H9 (cell line): Measurements from ENCODE around the gene TPPP3. TPM values are rescaled to one million over a fixed set of nuclear protein-coding genes. Genes with fewer than 3 reads are reported as not detected.

ENCODE experiments used
- DNase-seq: peaks from one replicate; pipeline ENCODE4 v3.0.0-alpha.2; 2017
- H2AFZ ChIP-seq: one replicate; pipeline ENCODE4 v1.6.1; 2013; ENCODE audit warnings: mild to moderate bottlenecking, low read length, control low read depth, moderate library complexity
- H2AK5ac ChIP-seq: 2 replicates; pipeline ENCODE4 v1.6.1; 2013; ENCODE audit warnings: low read length, control low read depth, mixed read lengths; ENCODE audit not compliant: insufficient read length
- H2BK120ac ChIP-seq: one replicate; pipeline ENCODE4 v1.6.1; 2013; ENCODE audit warnings: low read depth, mild to moderate bottlenecking, low read length, control low read depth, inconsistent platforms; ENCODE audit not compliant: poor library complexity, severe bottlenecking
- H2BK12ac ChIP-seq: 2 replicates; pipeline ENCODE4 v1.6.1; 2013; ENCODE audit warnings: low read length, control low read depth, mixed read lengths, low read depth; ENCODE audit not compliant: insufficient read length
- H2BK15ac ChIP-seq: 2 replicates; pipeline ENCODE4 v1.6.1; 2013; ENCODE audit warnings: low read depth, low read length, control low read depth
- H2BK20ac ChIP-seq: one replicate; pipeline ENCODE4 v1.6.1; 2013; ENCODE audit warnings: low read depth, mild to moderate bottlenecking, low read length, control low read depth, inconsistent platforms; ENCODE audit not compliant: poor library complexity, severe bottlenecking
- H2BK5ac ChIP-seq: 2 replicates; pipeline ENCODE4 v1.6.1; 2013; ENCODE audit warnings: low read length, control low read depth, mixed read lengths; ENCODE audit not compliant: insufficient read length
- H3K14ac ChIP-seq: 2 replicates; pipeline ENCODE4 v1.6.1; 2013; ENCODE audit warnings: low read length, control low read depth; ENCODE audit not compliant: insufficient read depth
- H3K18ac ChIP-seq: 2 replicates; pipeline ENCODE4 v1.6.1; 2013; ENCODE audit warnings: low read depth, mild to moderate bottlenecking, mixed read lengths, low read length, control low read depth; ENCODE audit not compliant: insufficient read length
- H3K23ac ChIP-seq: 2 replicates; pipeline ENCODE4 v1.6.1; 2013; ENCODE audit warnings: low read length, control low read depth, mixed read lengths, low read depth; ENCODE audit not compliant: insufficient read length
- H3K23me2 ChIP-seq: 2 replicates; pipeline ENCODE4 v1.6.1; 2013; ENCODE audit warnings: low read depth, mild to moderate bottlenecking, mixed read lengths, low read length, control low read depth; ENCODE audit not compliant: insufficient read length, poor library complexity, severe bottlenecking
- H3K27ac ChIP-seq: 2 replicates; pipeline ENCODE4 v1.5.1; 2013; ENCODE audit warnings: low read length, control low read depth, mixed read lengths, low read depth; ENCODE audit not compliant: insufficient read length
- H3K27me3 ChIP-seq: 2 replicates; pipeline ENCODE4 v1.6.1; 2013; ENCODE audit warnings: low read length, control low read depth, inconsistent platforms; ENCODE audit not compliant: insufficient read depth
- H3K4ac ChIP-seq: 2 replicates; pipeline ENCODE4 v1.6.1; 2013; ENCODE audit warnings: low read depth, mild to moderate bottlenecking, control low read depth, inconsistent platforms, low read length, moderate library complexity
- H3K4me1 ChIP-seq: 2 replicates; pipeline ENCODE4 v1.6.1; 2013; ENCODE audit warnings: low read length, control low read depth, inconsistent platforms; ENCODE audit not compliant: insufficient read depth
- H3K4me2 ChIP-seq: 2 replicates; pipeline ENCODE4 v1.6.1; 2013; ENCODE audit warnings: low read length, control low read depth, mixed read lengths; ENCODE audit not compliant: insufficient read length, insufficient read depth
- H3K56ac ChIP-seq: 2 replicates; pipeline ENCODE4 v1.6.1; 2013; ENCODE audit warnings: low read depth, mild to moderate bottlenecking, mixed read lengths, low read length, control low read depth; ENCODE audit not compliant: insufficient read length
- H3K79me1 ChIP-seq: 2 replicates; pipeline ENCODE4 v1.6.1; 2013; ENCODE audit warnings: low read depth, mild to moderate bottlenecking, moderate library complexity, low read length, control low read depth, inconsistent platforms; ENCODE audit not compliant: insufficient read depth, poor library complexity, severe bottlenecking
- H3K79me2 ChIP-seq: 2 replicates; pipeline ENCODE4 v1.6.1; 2013; ENCODE audit warnings: low read length, control low read depth, inconsistent platforms; ENCODE audit not compliant: insufficient read depth
- H3K9ac ChIP-seq: 2 replicates; pipeline ENCODE4 v1.6.1; 2013; ENCODE audit warnings: low read length, control low read depth, mixed read lengths; ENCODE audit not compliant: insufficient read length; ENCODE audit errors: extremely low read depth
- H3K9me3 ChIP-seq: one replicate; pipeline ENCODE4 v1.6.1; 2013; ENCODE audit warnings: low read depth, low read length, inconsistent platforms; ENCODE audit not compliant: control insufficient read depth
- H3T11ph ChIP-seq: one replicate; pipeline ENCODE4 v1.6.1; 2013; ENCODE audit warnings: mild to moderate bottlenecking, low read length, control low read depth, inconsistent platforms
- H4K20me1 ChIP-seq: one replicate; pipeline ENCODE4 v1.6.1; 2013; ENCODE audit not compliant: control insufficient read depth, insufficient read length, insufficient read depth
- H4K5ac ChIP-seq: 2 replicates; pipeline ENCODE4 v1.6.1; 2013; ENCODE audit warnings: low read depth, mild to moderate bottlenecking, mixed read lengths, low read length, control low read depth; ENCODE audit not compliant: insufficient read length
- H4K8ac ChIP-seq: replicated peaks from 2 replicates; pipeline ENCODE4 v1.6.1; 2013; ENCODE audit warnings: low read length, control low read depth, mixed read lengths, low read depth; ENCODE audit not compliant: insufficient read length
- H4K91ac ChIP-seq: 2 replicates; pipeline ENCODE4 v1.6.1; 2013; ENCODE audit warnings: low read depth, mild to moderate bottlenecking, moderate library complexity, mixed read lengths, low read length, control low read depth; ENCODE audit not compliant: insufficient read length
- H3K27ac Mint-ChIP-seq, 3 experiments: 2 replicates in 2 of 3; 3 replicates in 1 of 3; pipeline ENCODE4 v1.8.0; 2020 to 2021; ENCODE audit warnings: mixed read lengths in 3 of 3, mild to moderate bottlenecking in 1 of 3, moderate library complexity in 1 of 3
- H3K27me3 Mint-ChIP-seq: 2 replicates; pipeline ENCODE4 v1.8.0; 2021; ENCODE audit warnings: low read depth, mild to moderate bottlenecking, moderate library complexity, mixed read lengths
- H3K36me3 Mint-ChIP-seq, 3 experiments: 2 replicates in 2 of 3; 3 replicates in 1 of 3; pipeline ENCODE4 v1.8.0; 2020 to 2021; ENCODE audit warnings: low read depth in 3 of 3, mixed read lengths in 3 of 3; ENCODE audit not compliant: insufficient read depth in 1 of 3
- H3K4me1 Mint-ChIP-seq, 2 experiments: 2 replicates each; pipeline ENCODE4 v1.8.0; 2020; ENCODE audit warnings: mixed read lengths in 2 of 2
- H3K4me3 Mint-ChIP-seq, 2 experiments: 2 replicates in 1 of 2; 3 replicates in 1 of 2; pipeline ENCODE4 v1.8.0; 2020 to 2021; ENCODE audit warnings: mild to moderate bottlenecking in 2 of 2, mixed read lengths in 2 of 2, moderate library complexity in 1 of 2
- H3K9me3 Mint-ChIP-seq, 2 experiments: 2 replicates in 1 of 2; 3 replicates in 1 of 2; pipeline ENCODE4 v1.8.0; 2020; ENCODE audit warnings: mild to moderate bottlenecking in 2 of 2, mixed read lengths in 2 of 2, moderate library complexity in 1 of 2
- CTCF ChIP-seq: fragments of 200-600 bp; sonication (generic); conservative IDR thresholded peaks from 3 replicates; pipeline ENCODE4 v1.8.0; 2021; ENCODE audit warnings: antibody characterized with exemption, mild to moderate bottlenecking
- WGBS: extraction: QIAGEN DNeasy Blood & Tissue Kit; methylation state at CpG from one replicate; pipeline ENCODE4 v1.1.7; 2013; ENCODE audit warnings: missing lambda C conversion rate, low lambda C conversion rate, mixed read lengths; ENCODE audit not compliant: insufficient read length; ENCODE audit errors: extremely low coverage; 5-methylcytosine and 5-hydroxymethylcytosine counted together
- total RNA-seq: library from RNA; stranded (reverse); gene quantifications from 2 replicates; pipeline ENCODE4 v1.2.1, GENCODE V29; 2021

Gene TPPP3
- total RNA-seq, 1 experiment from 2014 or later = 0.79 TPM

- Histone ChIP-seq H2AK5ac (no peak overlapping the region), H3T11ph (no peak overlapping the region), H3K23ac (no peak overlapping the region), H3K9ac (no peak overlapping the region), H3K79me2 (no peaks in the 10 kb centered on the region), H3K56ac (no peak overlapping the region), H2AFZ (no peak overlapping the region), H3K4me2 (no peak overlapping the region), H3K4me1 (peaks cover 4% of the 10 kb centered on the region; the same call in 1 of the 2 replicates), H3K18ac (no peak overlapping the region), H2BK12ac (no peak overlapping the region), H3K14ac (no peak overlapping the region), H4K20me1 (no peaks in the 10 kb centered on the region), H2BK20ac (no peak overlapping the region), H2BK120ac (no peak overlapping the region), H3K9me3 (no peaks in the 10 kb centered on the region), H2BK15ac (no peak overlapping the region), H3K27me3 (no peaks in the 10 kb centered on the region; the same call in 1 of the 2 replicates), H3K79me1 (no peaks in the 10 kb centered on the region), H3K4ac (no peak overlapping the region), H3K27ac (no peak overlapping the region), H3K23me2 (no peaks in the 10 kb centered on the region), H2BK5ac (no peak overlapping the region), H4K5ac (no peak overlapping the region), H4K8ac (no peak overlapping the region), H4K91ac (no peak overlapping the region)
- WGBS = no CpG with 5 or more reads among the region's 5 CpGs
- peaks cover 57% of the 10 kb centered on the region for H3K27me3 Mint-ChIP-seq
- peak overlapping the region in 2 of 3 experiments; percentile 14 to 93; a peak in 4 of 7 replicates for H3K27ac Mint-ChIP-seq
- peaks cover 19 to 25% of the 10 kb centered on the region in 2 experiments for H3K4me1 Mint-ChIP-seq
- H3K36me3 Mint-ChIP-seq = no peaks in the 10 kb centered on the region
- peak overlapping the region in 1 of 2 experiments; percentile 52; a peak in 1 of 5 replicates for H3K4me3 Mint-ChIP-seq
- H3K9me3 Mint-ChIP-seq = no peaks in the 10 kb centered on the region
- TF ChIP-seq CTCF = no peak
- DNase-seq = no peak
Measured at GRCh38 chr16:67386861-67387455, 6.3 kb downstream of the TPPP3 start.
